Kidney tubule cell (primary cell): ENCODE measurements around the gene LAMA5.
"Not testable (repeated sequence)": the region's sequence is repeated elsewhere in the genome, so short reads cannot be mapped to it uniquely, and the experiment has no call there.

ENCODE experiments used
- DNase-seq: peaks from one replicate; pipeline ENCODE4 v3.0.0-alpha.2; 2018; ENCODE audit warnings: low spot score

The LAMA5 gene

GRCh38 chr20:62390317-62391164 lies 23.4 kb upstream of the LAMA5 start:
- DNase-seq = no peak

- DNase-seq = no peak
Observed at GRCh38 chr20:62389601-62390087, 22.5 kb upstream of the LAMA5 start.

- DNase-seq = no peak
Observed at GRCh38 chr20:62388839-62389600, 21.9 kb upstream of the LAMA5 start.

- no peak for DNase-seq
Observed at GRCh38 chr20:62387933-62388635, 21.0 kb upstream of the LAMA5 start.

GRCh38 chr20:62387219-62387913 lies 20.3 kb upstream of the LAMA5 start:
- DNase-seq = no peak

GRCh38 chr20:62386383-62387218 lies 19.5 kb upstream of the LAMA5 start, which contains the start of gene RPS21:
Gene RPS21, plus strand, starts transcription at chr20:62387103. Its CDS starts 236 bp downstream, at chr20:62387339.
- peak; percentile 93 for DNase-seq

GRCh38 chr20:62382306-62383198 lies 15.4 kb upstream of the LAMA5 start:
- DNase-seq = peak; percentile 83

GRCh38 chr20:62381842-62382241 lies 14.7 kb upstream of the LAMA5 start:
- no peak for DNase-seq

GRCh38 chr20:62381202-62381797 lies 14.2 kb upstream of the LAMA5 start:
- DNase-seq = peak; percentile 93

GRCh38 chr20:62378215-62378614 lies 11.1 kb upstream of the LAMA5 start:
- DNase-seq = peak; percentile 82

- no peak for DNase-seq
Observed at GRCh38 chr20:62377615-62378178, 10.6 kb upstream of the LAMA5 start.

- DNase-seq = no peak
Observed at GRCh38 chr20:62377064-62377461, 10.0 kb upstream of the LAMA5 start.

- DNase-seq = peak; percentile 80
Observed at GRCh38 chr20:62376112-62377063, 9.3 kb upstream of the LAMA5 start.

GRCh38 chr20:62374331-62375152 lies 7.4 kb upstream of the LAMA5 start:
- DNase-seq = no peak

GRCh38 chr20:62373631-62374179 lies 6.6 kb upstream of the LAMA5 start:
- DNase-seq = not testable (repeated sequence)
